OCI-LY1 (cell line): ENCODE data around the gene RASAL2.

Experiments
- CTCF ChIP-seq: fragments of 200-600 bp; sonication (generic), shearing (Covaris generic); IDR thresholded peaks from 2 replicates; pipeline ENCODE4 v1.5.1; 2017; ENCODE audit warnings: mild to moderate bottlenecking, antibody characterized with exemption, low read length, moderate library complexity, mixed read lengths
- EZH2 ChIP-seq: fragments of 200-600 bp; sonication (generic), shearing (Covaris generic); IDR thresholded peaks from 2 replicates; pipeline ENCODE4 v1.8.0; 2017; ENCODE audit warnings: borderline replicate concordance, mixed run types, mild to moderate bottlenecking, antibody characterized with exemption, low read length, moderate library complexity, mixed read lengths

GRCh38 chr1:178408871-178409270 is 315.0 kb downstream of the RASAL2 start:
- no peak for TF ChIP-seq CTCF
- no peak for TF ChIP-seq EZH2
